Measurements from ENCODE around the gene CALHM6.

Gene CALHM6

GRCh38 chr6:116444092-116444491 is 17.1 kb upstream of the CALHM6 start:
- no peak overlapping the region for H3K4me3 ChIP-seq (ENCODE audit: low read depth, low read length)
- DNase-seq (ENCODE audit: low read depth) = no peak

GRCh38 chr6:116444575-116444974 is 16.6 kb upstream of the CALHM6 start:
- H3K4me3 ChIP-seq (ENCODE audit: low read depth, low read length) = no peak overlapping the region
- DNase-seq (ENCODE audit: low read depth) = no peak

- DNase-seq (ENCODE audit: low read depth) = peak; percentile 25
- H3K4me3 ChIP-seq (ENCODE audit: low read depth, low read length) = no peak overlapping the region
Measured at GRCh38 chr6:116445102-116445501, 16.1 kb upstream of the CALHM6 start.

GRCh38 chr6:116446399-116446798 is 14.8 kb upstream of the CALHM6 start:
- no peak for DNase-seq (ENCODE audit: low read depth)
- H3K4me3 ChIP-seq (ENCODE audit: low read depth, low read length) = no peak overlapping the region

- peak; percentile 22 for DNase-seq (ENCODE audit: low read depth)
- H3K4me3 ChIP-seq (ENCODE audit: low read depth, low read length) = no peak overlapping the region
Measured at GRCh38 chr6:116447052-116447451, 14.1 kb upstream of the CALHM6 start.

GRCh38 chr6:116447496-116448011 is 13.6 kb upstream of the CALHM6 start:
- H3K4me3 ChIP-seq (ENCODE audit: low read depth, low read length) = no peak overlapping the region
- DNase-seq (ENCODE audit: low read depth) = peak; percentile 97

GRCh38 chr6:116449565-116449964 is 11.6 kb upstream of the CALHM6 start:
- H3K4me3 ChIP-seq (ENCODE audit: low read depth, low read length) = no peak overlapping the region
- no peak for DNase-seq (ENCODE audit: low read depth)

GRCh38 chr6:116450185-116450710 is 10.9 kb upstream of the CALHM6 start:
- DNase-seq (ENCODE audit: low read depth) = no peak
- H3K4me3 ChIP-seq (ENCODE audit: low read depth, low read length) = no peak overlapping the region

- H3K4me3 ChIP-seq (ENCODE audit: low read depth, low read length) = no peak overlapping the region
- no peak for DNase-seq (ENCODE audit: low read depth)
Measured at GRCh38 chr6:116450769-116451740, 10.1 kb upstream of the CALHM6 start.

- DNase-seq (ENCODE audit: low read depth) = no peak
Measured at GRCh38 chr6:116451916-116452315, 9.3 kb upstream of the CALHM6 start.

GRCh38 chr6:116452531-116452930 is 8.6 kb upstream of the CALHM6 start:
- DNase-seq (ENCODE audit: low read depth) = no peak
- H3K4me3 ChIP-seq (ENCODE audit: low read depth, low read length) = no peak overlapping the region

More at GRCh38 chr6:116451916-116452315, 9.3 kb upstream of the CALHM6 start:
- H3K4me3 ChIP-seq (ENCODE audit: low read depth, low read length) = no peak overlapping the region

GRCh38 chr6:116456106-116456505 is 5.1 kb upstream of the CALHM6 start:
- DNase-seq (ENCODE audit: low read depth) = no peak

GRCh38 chr6:116456927-116457326 is 4.2 kb upstream of the CALHM6 start:
- DNase-seq (ENCODE audit: low read depth) = no peak

More at GRCh38 chr6:116456106-116456505, 5.1 kb upstream of the CALHM6 start:
- no peak overlapping the region for H3K4me3 ChIP-seq (ENCODE audit: low read depth, low read length)

GRCh38 chr6:116458264-116458663 is 2.9 kb upstream of the CALHM6 start:
- no peak for DNase-seq (ENCODE audit: low read depth)
- no peak overlapping the region for H3K4me3 ChIP-seq (ENCODE audit: low read depth, low read length)

More at GRCh38 chr6:116456927-116457326, 4.2 kb upstream of the CALHM6 start:
- H3K4me3 ChIP-seq (ENCODE audit: low read depth, low read length) = no peak overlapping the region

- no peak overlapping the region for H3K4me3 ChIP-seq (ENCODE audit: low read depth, low read length)
- DNase-seq (ENCODE audit: low read depth) = no peak
Measured at GRCh38 chr6:116459927-116460326, 1.2 kb upstream of the CALHM6 start.

GRCh38 chr6:116461932-116462885 is 1.0 kb downstream of the CALHM6 start:
- peak overlapping the region; percentile 42 for H3K4me3 ChIP-seq (ENCODE audit: low read depth, low read length)
- DNase-seq (ENCODE audit: low read depth) = peak; percentile 15

- H3K4me3 ChIP-seq (ENCODE audit: low read depth, low read length) = no peak overlapping the region
- DNase-seq (ENCODE audit: low read depth) = no peak
Measured at GRCh38 chr6:116463301-116463700, 2.1 kb downstream of the CALHM6 start.

GRCh38 chr6:116465246-116465645 is 4.1 kb downstream of the CALHM6 start:
- DNase-seq (ENCODE audit: low read depth) = no peak
- no peak overlapping the region for H3K4me3 ChIP-seq (ENCODE audit: low read depth, low read length)

- H3K4me3 ChIP-seq (ENCODE audit: low read depth, low read length) = no peak overlapping the region
- no peak for DNase-seq (ENCODE audit: low read depth)
Measured at GRCh38 chr6:116467096-116467495, 5.9 kb downstream of the CALHM6 start.

Measured in skeletal muscle cell (primary cell).